HG03066 (cell line): ENCODE results near the gene KLF16.
"Not testable (repeated sequence)": the region's sequence is repeated elsewhere in the genome, so short reads cannot be mapped to it uniquely, and the experiment has no call there.

Source experiments
- ATAC-seq: cut with Tn5 transposase; IDR thresholded peaks from one replicate; pipeline ENCODE4 v1.9.1; 2021; ENCODE audit warnings: low read depth; ENCODE audit not compliant: unreplicated experiment

Gene KLF16

GRCh38 chr19:1863328-1863637 lies at the start of gene KLF16:
KLF16 (minus strand) TSS chr19:1863579; CDS start chr19:1863497, 82 bp downstream.
- no peak for ATAC-seq

- ATAC-seq = no peak
Observed at GRCh38 chr19:1912760-1913505, 49.6 kb upstream of the KLF16 start.

- no peak for ATAC-seq
Observed at GRCh38 chr19:1911995-1912394, 48.6 kb upstream of the KLF16 start.

GRCh38 chr19:1911098-1911497 lies 47.7 kb upstream of the KLF16 start:
- ATAC-seq = no peak

- no peak for ATAC-seq
Observed at GRCh38 chr19:1910177-1910576, 46.8 kb upstream of the KLF16 start.

GRCh38 chr19:1909761-1910080 lies 46.3 kb upstream of the KLF16 start:
- ATAC-seq = no peak

- ATAC-seq = no peak
Observed at GRCh38 chr19:1908364-1908678, 44.9 kb upstream of the KLF16 start.

GRCh38 chr19:1907563-1908363 lies 44.4 kb upstream of the KLF16 start:
- no peak for ATAC-seq

- ATAC-seq = no peak
Observed at GRCh38 chr19:1906985-1907562, 43.7 kb upstream of the KLF16 start.

GRCh38 chr19:1905863-1906375 lies 42.5 kb upstream of the KLF16 start:
- no peak for ATAC-seq

- ATAC-seq = peak; percentile 79
Observed at GRCh38 chr19:1905110-1905862, 41.9 kb upstream of the KLF16 start, which contains the start of the genes ADAT3 and SCAMP4. ADAT3 (plus strand) TSS chr19:1905399; CDS start chr19:1912048, 6,649 bp downstream. SCAMP4 (plus strand) TSS chr19:1905399; CDS start chr19:1915020, 9,621 bp downstream.

- ATAC-seq = no peak
Observed at GRCh38 chr19:1904860-1905109, 41.4 kb upstream of the KLF16 start.

- ATAC-seq = no peak
Observed at GRCh38 chr19:1902923-1903322, 39.5 kb upstream of the KLF16 start.

GRCh38 chr19:1901940-1902404 lies 38.6 kb upstream of the KLF16 start:
- no peak for ATAC-seq

- ATAC-seq = no peak
Observed at GRCh38 chr19:1896508-1896907, 33.1 kb upstream of the KLF16 start.

- no peak for ATAC-seq
Observed at GRCh38 chr19:1893791-1894190, 30.4 kb upstream of the KLF16 start.

- no peak for ATAC-seq
Observed at GRCh38 chr19:1889907-1890306, 26.5 kb upstream of the KLF16 start.

GRCh38 chr19:1888385-1888784 lies 25.0 kb upstream of the KLF16 start:
- no peak for ATAC-seq

- ATAC-seq = not testable (repeated sequence)
Observed at GRCh38 chr19:1886360-1886759, 23.0 kb upstream of the KLF16 start.

- peak; percentile 78 for ATAC-seq
Observed at GRCh38 chr19:1885398-1886119, 22.2 kb upstream of the KLF16 start, which contains the start of gene ABHD17A. ABHD17A (minus strand) TSS chr19:1885496; CDS start chr19:1881566, 3,930 bp downstream.
